Fibroblast of villous mesenchyme (primary cell): ENCODE measurements around the gene TEC. TPM values are rescaled to one million over a fixed set of nuclear protein-coding genes. Genes with fewer than 3 reads are reported as not detected.
"Not testable (repeated sequence)": the region's sequence is repeated elsewhere in the genome, so short reads cannot be mapped to it uniquely, and the experiment has no call there.

Experiments
- DNase-seq: peaks from one replicate; pipeline ENCODE4 v3.0.0-alpha.2; 2010; ENCODE audit warnings: low read depth
- H3K4me3 ChIP-seq: 2 replicates; pipeline ENCODE4 v1.5.1; 2011; ENCODE audit warnings: low read depth, mild to moderate bottlenecking, low read length
- CTCF ChIP-seq: IDR thresholded peaks from 2 replicates; pipeline ENCODE4 v1.5.1; 2012; ENCODE audit warnings: low read depth, mild to moderate bottlenecking, low read length; ENCODE audit not compliant: insufficient read depth
- total RNA-seq: library from RNA; depleted of rRNA; stranded (reverse); fragments of >200 nt; gene quantifications from 2 replicates; pipeline ENCODE4 v1.2.3, GENCODE V29; 2012

Gene TEC
- total RNA-seq, 1 donor = 0.43 TPM

- no peak overlapping the region for H3K4me3 ChIP-seq
Measured at GRCh38 chr4:48193096-48193836, 76.4 kb downstream of the TEC start.

GRCh38 chr4:48191758-48192157 lies 77.9 kb downstream of the TEC start:
- no peak overlapping the region for H3K4me3 ChIP-seq
- TF ChIP-seq CTCF = no peak
- DNase-seq = no peak

More at GRCh38 chr4:48193096-48193836, 76.4 kb downstream of the TEC start:
- DNase-seq = no peak
- TF ChIP-seq CTCF = no peak

GRCh38 chr4:48190839-48191238 lies 78.8 kb downstream of the TEC start:
- DNase-seq = no peak
- H3K4me3 ChIP-seq = no peak overlapping the region
- TF ChIP-seq CTCF = no peak

- no peak overlapping the region for H3K4me3 ChIP-seq
- TF ChIP-seq CTCF = no peak
- no peak for DNase-seq
Measured at GRCh38 chr4:48189731-48190130, 79.9 kb downstream of the TEC start.

- DNase-seq = no peak
Measured at GRCh38 chr4:48188390-48188789, 81.2 kb downstream of the TEC start.

GRCh38 chr4:48187813-48188212 lies 81.8 kb downstream of the TEC start:
- H3K4me3 ChIP-seq = no peak overlapping the region
- DNase-seq = no peak
- no peak for TF ChIP-seq CTCF

More at GRCh38 chr4:48188390-48188789, 81.2 kb downstream of the TEC start:
- no peak for TF ChIP-seq CTCF
- no peak overlapping the region for H3K4me3 ChIP-seq

- DNase-seq, H3K4me3 ChIP-seq: not testable (repeated sequence)
Measured at GRCh38 chr4:48187066-48187465, 82.6 kb downstream of the TEC start.

GRCh38 chr4:48186394-48186793 lies 83.2 kb downstream of the TEC start:
- not testable (repeated sequence) for H3K4me3 ChIP-seq, DNase-seq
